Osteoblast (primary cell): Measurements from ENCODE around the gene NFATC3. TPM values are rescaled to one million over a fixed set of nuclear protein-coding genes. Genes with fewer than 3 reads are reported as not detected.

ENCODE experiments used
- DNase-seq: peaks from one replicate; pipeline ENCODE4 v3.0.0; 2011; ENCODE audit warnings: low spot score, mixed read lengths; ENCODE audit not compliant: insufficient read length; ENCODE audit errors: missing footprints
- H2AFZ ChIP-seq: 2 replicates; pipeline ENCODE4 v1.6.0; 2011; ENCODE audit warnings: mild to moderate bottlenecking, low read length
- H3K27ac ChIP-seq: 2 replicates; pipeline ENCODE4 v1.5.1; 2011; ENCODE audit warnings: mild to moderate bottlenecking, low read depth, low read length, moderate library complexity
- H3K27me3 ChIP-seq: 2 replicates; pipeline ENCODE4 v1.6.0; 2012; ENCODE audit warnings: mild to moderate bottlenecking, control low read depth, inconsistent platforms, low read length, moderate library complexity; ENCODE audit not compliant: insufficient read depth
- H3K36me3 ChIP-seq: 2 replicates; pipeline ENCODE4 v1.5.1; 2011; ENCODE audit warnings: mild to moderate bottlenecking, low read length, control low read depth, moderate library complexity; ENCODE audit not compliant: insufficient read depth
- H3K4me1 ChIP-seq: 2 replicates; pipeline ENCODE4 v1.5.1; 2011; ENCODE audit warnings: mild to moderate bottlenecking, low read length, control low read depth, moderate library complexity; ENCODE audit not compliant: insufficient read depth
- H3K4me2 ChIP-seq: 2 replicates; pipeline ENCODE4 v1.6.0; 2011; ENCODE audit warnings: mild to moderate bottlenecking, low read length; ENCODE audit not compliant: insufficient read depth
- H3K4me3 ChIP-seq: fragments of 200-600 bp; sonication (generic); 3 replicates; pipeline ENCODE4 v1.5.1; 2012; ENCODE audit warnings: mild to moderate bottlenecking, low read length, inconsistent platforms; ENCODE audit not compliant: insufficient read depth
- H3K79me2 ChIP-seq: 2 replicates; pipeline ENCODE4 v1.6.0; 2012; ENCODE audit warnings: mild to moderate bottlenecking, low read length, control low read depth, inconsistent platforms; ENCODE audit not compliant: insufficient read depth
- H3K9me3 ChIP-seq: 2 replicates; pipeline ENCODE4 v1.5.1; 2011; ENCODE audit warnings: low read depth, low read length, control low read depth
- H4K20me1 ChIP-seq: 2 replicates; pipeline ENCODE4 v1.6.0; 2012; ENCODE audit warnings: mild to moderate bottlenecking, low read length, control low read depth; ENCODE audit not compliant: insufficient read depth
- CTCF ChIP-seq: IDR thresholded peaks from 2 replicates; pipeline ENCODE4 v1.5.1; 2011; ENCODE audit warnings: mild to moderate bottlenecking, low read depth, low read length, moderate library complexity; ENCODE audit errors: extremely low read depth
- total RNA-seq: library from RNA; depleted of rRNA; stranded (reverse); fragments of >200 nt; gene quantifications from 2 replicates; pipeline ENCODE4 v1.2.3, GENCODE V29; 2012

NFATC3 gene
- total RNA-seq, 1 donor: 36.2 TPM

GRCh38 chr16:68079626-68080344, 5.4 kb upstream of the NFATC3 start:
- peak; percentile 86 for DNase-seq
- Histone ChIP-seq H3K4me1 (peaks cover 40% of the 10 kb centered on the region), H4K20me1 (no peaks in the 10 kb centered on the region), H3K4me3 (peak overlapping the region; percentile 1), H2AFZ (peak overlapping the region; percentile 44), H3K27me3 (no peaks in the 10 kb centered on the region), H3K36me3 (peaks cover 15% of the 10 kb centered on the region), H3K4me2 (peak overlapping the region; percentile 61), H3K79me2 (no peaks in the 10 kb centered on the region), H3K9me3 (no peaks in the 10 kb centered on the region), H3K27ac (peak overlapping the region; percentile 57)
- no peak for TF ChIP-seq CTCF

DNA sequence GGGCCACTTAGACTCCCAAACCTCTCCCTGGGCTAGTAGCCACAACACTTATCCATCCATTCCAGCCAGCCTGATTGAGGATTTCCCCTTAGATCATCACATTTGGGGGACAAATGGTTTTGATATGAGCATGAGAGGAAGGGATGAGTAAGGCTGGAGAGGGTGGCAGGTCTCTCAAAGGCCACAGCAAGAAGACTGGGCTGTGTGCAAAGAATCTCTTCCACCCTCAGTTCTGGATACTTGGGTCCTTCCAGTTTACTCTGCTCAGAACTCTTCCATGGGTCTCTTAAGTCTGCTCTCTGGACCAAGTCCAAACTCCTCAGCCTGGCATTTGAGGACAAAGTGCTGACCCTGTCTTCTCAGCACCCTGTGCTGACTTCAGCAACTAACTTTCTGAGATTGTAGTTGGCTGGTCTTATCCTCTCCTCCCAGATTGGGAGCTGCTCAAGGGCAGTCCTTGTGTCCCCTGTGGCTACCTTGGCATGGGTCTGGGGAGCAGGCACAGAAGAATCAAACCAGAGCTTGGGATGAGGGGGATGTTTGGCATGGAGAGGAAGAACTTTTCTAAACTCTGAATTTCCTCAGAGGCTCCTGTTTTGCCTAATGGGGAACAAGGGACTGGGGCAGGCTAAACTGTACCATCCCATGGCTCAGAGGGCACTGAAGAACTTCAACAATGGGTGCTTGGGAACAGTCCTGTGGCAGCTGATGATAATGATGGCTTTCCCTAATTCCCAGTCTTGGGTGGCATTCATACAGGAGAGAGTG, 3.1 kb upstream of the NFATC3 start:
- Histone ChIP-seq H3K4me3 (no peak overlapping the region), H4K20me1 (no peaks in the 10 kb centered on the region), H3K4me1 (peaks cover 42% of the 10 kb centered on the region), H3K4me2 (no peak overlapping the region), H3K79me2 (peaks cover 13% of the 10 kb centered on the region), H3K27ac (no peak overlapping the region), H2AFZ (no peak overlapping the region), H3K36me3 (peaks cover 6% of the 10 kb centered on the region), H3K9me3 (no peaks in the 10 kb centered on the region), H3K27me3 (no peaks in the 10 kb centered on the region)
- no peak for TF ChIP-seq CTCF
- peak; percentile 69 for DNase-seq

DNA sequence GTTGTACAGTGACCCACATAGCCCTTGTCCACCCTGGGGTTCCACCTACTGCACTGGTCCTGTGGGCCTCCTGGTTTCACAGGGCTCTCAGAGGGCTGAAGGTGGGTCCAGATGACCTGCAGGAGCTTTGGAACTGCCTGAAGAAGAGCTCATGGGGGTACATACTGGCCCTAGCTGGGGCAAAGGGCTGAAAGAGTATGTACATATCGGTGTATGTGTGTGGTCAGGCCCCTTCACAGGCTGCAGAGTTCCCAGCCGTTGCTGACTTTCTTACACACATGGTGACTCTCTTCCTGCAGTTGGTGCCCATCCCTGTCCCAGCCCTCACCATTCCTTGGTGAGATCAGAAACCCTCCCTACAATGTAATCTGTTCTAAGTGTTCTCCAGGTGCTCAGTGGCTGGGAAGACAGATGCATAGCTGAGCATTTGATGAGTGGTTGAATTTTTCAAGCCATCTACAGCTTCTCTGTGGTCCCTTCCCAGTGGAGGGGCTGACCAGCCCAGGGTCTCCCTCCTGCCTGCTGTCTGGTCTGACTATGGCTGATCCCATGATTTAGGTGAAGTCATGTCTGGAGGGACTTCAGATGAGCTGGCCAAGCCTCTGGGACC, 2.4 kb upstream of the NFATC3 start:
- Histone ChIP-seq H3K27me3 (no peaks in the 10 kb centered on the region), H3K27ac (no peak overlapping the region), H3K79me2 (peaks cover 20% of the 10 kb centered on the region), H2AFZ (no peak overlapping the region), H3K4me3 (no peak overlapping the region), H4K20me1 (peaks cover 4% of the 10 kb centered on the region), H3K4me1 (peaks cover 45% of the 10 kb centered on the region), H3K4me2 (no peak overlapping the region), H3K36me3 (peaks cover 6% of the 10 kb centered on the region), H3K9me3 (no peaks in the 10 kb centered on the region)
- no peak for DNase-seq
- no peak for TF ChIP-seq CTCF
